ENCODE results near the gene AGAP1.

Gene AGAP1

GRCh38 chr2:235745597-235745996, 251.8 kb downstream of the AGAP1 start:
- H3K4me2 ChIP-seq, result peak overlapping the region; percentile 32
- no peaks in the 10 kb centered on the region for H3K9me3 ChIP-seq
- no peak overlapping the region for H3K27ac ChIP-seq
- H3K36me3 ChIP-seq, result peaks cover 82% of the 10 kb centered on the region
- H3K4me1 ChIP-seq, result peaks cover 42% of the 10 kb centered on the region
- TF ChIP-seq Cebpa-rat (IDR thresholded peaks at IDR 0.05), result no peak
- H4K20me1 ChIP-seq, result peaks cover 22% of the 10 kb centered on the region
- H3K27me3 ChIP-seq, result no peaks in the 10 kb centered on the region
- H3K9ac ChIP-seq, result no peak overlapping the region
- no peak overlapping the region for H3K4me3 ChIP-seq

GRCh38 chr2:235746257-235746934, 252.6 kb downstream of the AGAP1 start:
- peak overlapping the region; percentile 32 for H3K4me2 ChIP-seq
- peaks cover 34% of the 10 kb centered on the region for H3K4me1 ChIP-seq

GRCh38 chr2:235747001-235747785, 253.3 kb downstream of the AGAP1 start:
- peaks cover 14% of the 10 kb centered on the region; the same call in 1 of the 2 replicates for H4K20me1 ChIP-seq
- no peaks in the 10 kb centered on the region for H3K9me3 ChIP-seq
- no peak overlapping the region for H3K27ac ChIP-seq
- no peak overlapping the region for H3K4me3 ChIP-seq
- H3K4me1 ChIP-seq, result peaks cover 28% of the 10 kb centered on the region
- H3K27me3 ChIP-seq, result no peaks in the 10 kb centered on the region
- TF ChIP-seq Cebpa-rat (IDR thresholded peaks at IDR 0.05), result no peak
- H3K4me2 ChIP-seq, result no peak overlapping the region
- H3K36me3 ChIP-seq, result peaks cover 93% of the 10 kb centered on the region
- no peak overlapping the region for H3K9ac ChIP-seq

More at GRCh38 chr2:235746257-235746934, 252.6 kb downstream of the AGAP1 start:
- no peak overlapping the region for H3K9ac ChIP-seq
- no peak for TF ChIP-seq Cebpa-rat (IDR thresholded peaks at IDR 0.05)
- H3K27me3 ChIP-seq, result no peaks in the 10 kb centered on the region
- H3K9me3 ChIP-seq, result no peaks in the 10 kb centered on the region
- H4K20me1 ChIP-seq, result peaks cover 14% of the 10 kb centered on the region; the same call in 1 of the 2 replicates
- H3K27ac ChIP-seq, result no peak overlapping the region
- H3K36me3 ChIP-seq, result peaks cover 90% of the 10 kb centered on the region
- no peak overlapping the region for H3K4me3 ChIP-seq

GRCh38 chr2:235747786-235748091, 253.9 kb downstream of the AGAP1 start:
- Histone ChIP-seq H3K4me3 (no peak overlapping the region), H3K9me3 (no peaks in the 10 kb centered on the region), H3K27me3 (no peaks in the 10 kb centered on the region), H4K20me1 (peaks cover 14% of the 10 kb centered on the region; the same call in 1 of the 2 replicates), H3K4me1 (peaks cover 25% of the 10 kb centered on the region), H3K27ac (no peak overlapping the region), H3K9ac (no peak overlapping the region), H3K36me3 (peaks cover 93% of the 10 kb centered on the region), H3K4me2 (no peak overlapping the region)
- no peak for TF ChIP-seq Cebpa-rat (IDR thresholded peaks at IDR 0.05)

- no peaks in the 10 kb centered on the region for H3K27me3 ChIP-seq
- TF ChIP-seq Cebpa-rat (IDR thresholded peaks at IDR 0.05), result no peak
- 0 out of 2 replicates have a peak overlapping the region, but pooled peaks have one; percentile 4 for H3K27ac ChIP-seq
- H3K9ac ChIP-seq, result no peak overlapping the region
- no peaks in the 10 kb centered on the region for H3K9me3 ChIP-seq
- H3K4me2 ChIP-seq, result peak overlapping the region; percentile 20; the same call in 1 of the 2 replicates
- peaks cover 20% of the 10 kb centered on the region for H3K4me1 ChIP-seq
- no peak overlapping the region for H3K4me3 ChIP-seq
- H4K20me1 ChIP-seq, result peaks cover 12% of the 10 kb centered on the region
- H3K36me3 ChIP-seq, result peaks cover 90% of the 10 kb centered on the region
Observed at GRCh38 chr2:235749121-235749770, 255.4 kb downstream of the AGAP1 start.

- Histone ChIP-seq H3K4me2 (no peak overlapping the region), H4K20me1 (peaks cover 8% of the 10 kb centered on the region; the same call in 1 of the 2 replicates), H3K27me3 (no peaks in the 10 kb centered on the region), H3K36me3 (peaks cover 90% of the 10 kb centered on the region), H3K4me1 (peaks cover 24% of the 10 kb centered on the region), H3K4me3 (no peak overlapping the region), H3K9ac (no peak overlapping the region), H3K27ac (0 out of 2 replicates have a peak overlapping the region, but pooled peaks have one; percentile 4), H3K9me3 (no peaks in the 10 kb centered on the region)
- no peak for TF ChIP-seq Cebpa-rat (IDR thresholded peaks at IDR 0.05)
Observed at GRCh38 chr2:235749771-235750160, 255.9 kb downstream of the AGAP1 start.

GRCh38 chr2:235752846-235753245, 259.0 kb downstream of the AGAP1 start:
- no peak overlapping the region for H3K27ac ChIP-seq
- H3K4me1 ChIP-seq, result peaks cover 30% of the 10 kb centered on the region
- no peak for TF ChIP-seq Cebpa-rat (IDR thresholded peaks at IDR 0.05)
- H4K20me1 ChIP-seq, result peaks cover 8% of the 10 kb centered on the region
- no peaks in the 10 kb centered on the region for H3K27me3 ChIP-seq
- H3K9me3 ChIP-seq, result no peaks in the 10 kb centered on the region
- no peak overlapping the region for H3K4me3 ChIP-seq
- H3K36me3 ChIP-seq, result peaks cover 86% of the 10 kb centered on the region
- H3K9ac ChIP-seq, result no peak overlapping the region
- no peak overlapping the region for H3K4me2 ChIP-seq

- Histone ChIP-seq H3K9me3 (no peaks in the 10 kb centered on the region), H3K4me3 (no peak overlapping the region), H3K27ac (peak overlapping the region; percentile 29; the same call in 1 of the 2 replicates), H3K4me2 (peak overlapping the region; percentile 43; the same call in 1 of the 2 replicates), H3K36me3 (peaks cover 79% of the 10 kb centered on the region), H4K20me1 (peaks cover 16% of the 10 kb centered on the region), H3K27me3 (no peaks in the 10 kb centered on the region), H3K4me1 (peaks cover 22% of the 10 kb centered on the region), H3K9ac (no peak overlapping the region)
- no peak for TF ChIP-seq Cebpa-rat (IDR thresholded peaks at IDR 0.05)
Observed at GRCh38 chr2:235754357-235755207, 260.7 kb downstream of the AGAP1 start.

- no peaks in the 10 kb centered on the region for H3K9me3 ChIP-seq
- no peak overlapping the region for H3K9ac ChIP-seq
- H3K27me3 ChIP-seq, result no peaks in the 10 kb centered on the region
- H3K4me2 ChIP-seq, result no peak overlapping the region
- TF ChIP-seq Cebpa-rat (IDR thresholded peaks at IDR 0.05), result no peak
- peaks cover 16% of the 10 kb centered on the region for H4K20me1 ChIP-seq
- peaks cover 22% of the 10 kb centered on the region for H3K4me1 ChIP-seq
- no peak overlapping the region for H3K4me3 ChIP-seq
- peaks cover 66% of the 10 kb centered on the region for H3K36me3 ChIP-seq
- H3K27ac ChIP-seq, result no peak overlapping the region
Observed at GRCh38 chr2:235756491-235756890, 262.6 kb downstream of the AGAP1 start.
